Measurements from ENCODE around the gene ARL15.

GRCh38 chr5:54324651-54325271 is 14.4 kb upstream of the ARL15 start:
- TF ChIP-seq POLR2AphosphoS5 (IDR thresholded peaks at IDR 0.05; ENCODE audit: borderline replicate concordance, low read depth, low read length) (no peak), EZH2 (IDR thresholded peaks at IDR 0.05) (no peak), FOXP2 (optimal IDR thresholded peaks at IDR 0.05; ENCODE audit: control extremely low read depth, extremely low read length, insufficient read depth) (no peak)
